Measurements from ENCODE around the gene EYS. TPM values are rescaled to one million over a fixed set of nuclear protein-coding genes. Genes with fewer than 3 reads are reported as not detected.
"Not testable (repeated sequence)": the region's sequence is repeated elsewhere in the genome, so short reads cannot be mapped to it uniquely, and the experiment has no call there.

The EYS gene
- total and polyA plus RNA-seq, 2 of the 13 experiments (the other 11 are each of a cell fraction or from before 2014, with no cell fraction given): 0.04 to 0.07 TPM

GRCh38 chr6:63935732-63936131, 1771.3 kb downstream of the EYS start (continued):
- no peak for TF ChIP-seq ATM (IDR thresholded peaks at IDR 0.05; ENCODE audit: borderline replicate concordance)

GRCh38 chr6:63933948-63934347, 1773.1 kb downstream of the EYS start:
- H4K20me1 ChIP-seq (ENCODE audit: insufficient read depth, low read length); DNase-seq (ENCODE audit: low spot score); in situ Hi-C loops (cut with HindIII; ENCODE audit: extremely low pct_ligation_motif_present, low pct_unique_long_range_greater_than_20kb); CTCF ChIA-PET (ENCODE audit: low intra/inter-chr PET ratio, low total read pairs); H3K4me3 ChIP-seq (replicated peaks in 1 of 3; ENCODE audit: insufficient read depth in 1 of 3, low read depth in 2 of 3, low read length in 3 of 3); BruUV-seq (replicated peaks); H3K27ac ChIP-seq (ENCODE audit: extremely low read length, insufficient read depth, low read length); POLR2A ChIA-PET; H3K36me3 ChIP-seq (replicated peaks in 1 of 2; ENCODE audit: control insufficient read depth in 1 of 2, insufficient read depth in 2 of 2, low read length in 2 of 2); H3K9ac ChIP-seq (ENCODE audit: insufficient read depth, low read depth, low read length); H2AFZ ChIP-seq (ENCODE audit: low read length); H3K79me2 ChIP-seq (ENCODE audit: insufficient read depth, low read length); H3K4me2 ChIP-seq (ENCODE audit: low read depth, low read length); H3K27me3 ChIP-seq (ENCODE audit: control insufficient read depth in 1 of 2, insufficient read depth in 2 of 2, low read length in 2 of 2); ATAC-seq; FAIRE-seq; intact Hi-C loops (cut with micrococcal nuclease; ENCODE audit: unreplicated experiment); H3K9me3 ChIP-seq (ENCODE audit: low read length): not testable (repeated sequence)
- H3K4me1 ChIP-seq (ENCODE audit: insufficient read depth, low read length): peaks cover 18% of the 10 kb centered on the region; the same call in 1 of the 2 replicates
- 47% methylated on average over 4 of the region's 4 CpGs for WGBS (ENCODE audit: low lambda C conversion rate)

DNA sequence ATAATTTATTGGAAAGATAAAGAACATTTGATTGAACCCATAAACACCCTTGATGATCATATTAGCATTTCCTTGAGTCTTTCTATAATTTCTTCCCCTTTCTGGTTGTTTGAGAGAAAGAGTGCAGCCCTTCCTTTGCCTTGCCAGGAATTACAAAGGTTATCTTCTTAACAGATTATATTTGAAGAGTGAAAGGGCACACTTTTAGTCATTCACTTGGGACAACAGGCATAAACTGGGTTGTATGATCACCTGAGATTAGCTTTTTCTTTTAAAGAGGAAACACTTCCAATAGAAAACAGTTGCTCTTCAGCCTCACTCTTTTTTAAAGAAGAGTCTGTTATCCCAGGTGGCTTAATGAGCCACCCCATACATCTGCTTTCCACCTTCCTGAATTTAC, 1776.2 kb downstream of the EYS start:
- in situ Hi-C loops (cut with HindIII; ENCODE audit: extremely low pct_ligation_motif_present, low pct_unique_long_range_greater_than_20kb) (no loop called here), intact Hi-C loops (cut with micrococcal nuclease; ENCODE audit: unreplicated experiment) (no loop called here)
- Histone ChIP-seq H3K27me3 (ENCODE audit: control insufficient read depth in 1 of 2, insufficient read depth in 2 of 2, low read length in 2 of 2) (no peaks in the 10 kb centered on the region), H4K20me1 (ENCODE audit: insufficient read depth, low read length) (no peaks in the 10 kb centered on the region), H3K4me3 (replicated peaks in 1 of 3; ENCODE audit: insufficient read depth in 1 of 3, low read depth in 2 of 3, low read length in 3 of 3) (no peak overlapping the region), H3K4me2 (ENCODE audit: low read depth, low read length) (no peak overlapping the region), H3K9me3 (ENCODE audit: low read length) (no peaks in the 10 kb centered on the region), H3K79me2 (ENCODE audit: insufficient read depth, low read length) (no peaks in the 10 kb centered on the region), H3K27ac (ENCODE audit: extremely low read length, insufficient read depth, low read length) (no peak overlapping the region), H3K4me1 (ENCODE audit: insufficient read depth, low read length) (peaks cover 20% of the 10 kb centered on the region), H2AFZ (ENCODE audit: low read length) (no peak overlapping the region), H3K9ac (ENCODE audit: insufficient read depth, low read depth, low read length) (no peak overlapping the region), H3K36me3 (replicated peaks in 1 of 2; ENCODE audit: control insufficient read depth in 1 of 2, insufficient read depth in 2 of 2, low read length in 2 of 2) (no peaks in the 10 kb centered on the region)
- no TSS peak for BruUV-seq (replicated peaks)
- ATAC-seq (no peak), DNase-seq (ENCODE audit: low spot score) (no peak), FAIRE-seq (no peak)
- POLR2A ChIA-PET: no interaction called here
- no peak for TF ChIP-seq ZFAT (CRISPR knock-in tag; conservative IDR thresholded peaks at IDR 0.05)
- no peak for TF ChIP-seq HOXA7 (CRISPR knock-in tag; IDR thresholded peaks at IDR 0.05)
- TF ChIP-seq KIAA2018 (CRISPR knock-in tag; IDR thresholded peaks at IDR 0.05; ENCODE audit: borderline replicate concordance): no peak
- TF ChIP-seq SAFB2 (CRISPR knock-in tag; IDR thresholded peaks at IDR 0.05; ENCODE audit: borderline replicate concordance, low read depth): no peak
- CTCF ChIA-PET (ENCODE audit: low intra/inter-chr PET ratio, low total read pairs): no interaction called here

Data from HepG2 (cell line).